NCI-H187 treated with DMSO at 0.1 percent for 48 hours (cell line): ENCODE results near the gene ADGB.

Experiments used
- DNase-seq: peaks from one replicate; lab custom pipeline; 2025; lab: John Stamatoyannopoulos, UW

Gene ADGB

GRCh38 chr6:146634022-146634421, 35.2 kb downstream of the ADGB start:
- DNase-seq = no peak

GRCh38 chr6:146635165-146635564, 36.4 kb downstream of the ADGB start:
- no peak for DNase-seq

GRCh38 chr6:146636481-146636880, 37.7 kb downstream of the ADGB start:
- no peak for DNase-seq

DNA sequence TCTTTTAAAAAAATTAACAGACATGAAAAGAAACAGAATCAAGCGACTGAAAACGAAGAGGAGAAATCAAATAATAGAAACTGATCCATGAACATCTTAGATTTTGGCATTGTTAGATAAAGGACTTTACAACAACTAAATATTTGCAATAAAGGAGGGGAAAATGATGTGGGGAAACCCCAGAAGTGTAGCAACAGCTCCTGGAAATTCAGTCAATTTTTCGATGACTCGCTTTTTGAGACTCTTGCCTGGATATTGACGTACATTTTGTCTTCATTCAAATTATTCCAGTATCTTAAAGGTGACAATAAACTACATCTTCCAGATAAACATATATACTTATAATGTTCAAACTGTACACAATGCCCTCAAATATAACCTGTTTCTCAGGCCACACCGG, 44.1 kb downstream of the ADGB start:
- DNase-seq = no peak

GRCh38 chr6:146650799-146651481, 52.2 kb downstream of the ADGB start:
- DNase-seq = no peak

- no peak for DNase-seq
Measured at GRCh38 chr6:146651482-146651863, 52.7 kb downstream of the ADGB start.

DNA sequence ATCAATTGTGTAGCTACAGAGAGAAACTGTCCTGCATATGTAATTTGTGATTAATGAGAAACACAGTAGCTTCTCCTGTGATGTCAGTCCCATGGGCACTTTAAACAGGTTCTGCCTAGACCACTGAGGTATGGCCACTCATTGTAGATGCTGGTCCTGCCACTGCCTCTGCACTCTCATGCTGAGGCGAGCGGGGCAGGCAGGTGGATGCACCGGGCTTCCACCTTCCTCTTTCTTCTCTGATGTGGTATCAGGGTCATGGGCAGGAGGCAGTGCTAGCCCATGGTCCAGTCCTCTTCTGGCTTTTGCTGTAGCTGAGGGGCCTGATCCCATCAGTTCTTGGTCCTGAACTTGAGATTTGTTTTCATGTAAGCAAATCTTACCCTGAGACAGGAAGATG, 58.7 kb downstream of the ADGB start:
- DNase-seq = no peak

GRCh38 chr6:146664871-146665360, 66.1 kb downstream of the ADGB start:
- no peak for DNase-seq

DNA sequence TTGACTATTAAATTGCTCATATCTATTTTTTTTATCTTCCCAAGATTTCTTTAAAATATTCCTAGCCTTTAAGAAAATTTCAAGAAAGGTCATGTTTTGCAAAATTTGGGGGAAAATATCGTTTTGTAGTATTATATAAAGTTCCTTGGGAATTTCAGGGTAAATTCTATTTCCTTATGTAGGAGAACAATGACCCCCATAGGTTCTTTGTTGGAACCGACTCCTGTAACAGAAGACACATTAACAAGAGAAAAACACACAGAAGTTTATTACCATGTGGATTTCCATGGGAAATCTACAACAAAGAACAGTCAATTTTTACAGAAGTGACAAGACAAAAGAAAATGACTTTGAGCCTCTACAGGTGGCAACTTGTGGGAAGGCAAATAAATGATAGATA, 68.1 kb downstream of the ADGB start:
- DNase-seq = no peak

DNA sequence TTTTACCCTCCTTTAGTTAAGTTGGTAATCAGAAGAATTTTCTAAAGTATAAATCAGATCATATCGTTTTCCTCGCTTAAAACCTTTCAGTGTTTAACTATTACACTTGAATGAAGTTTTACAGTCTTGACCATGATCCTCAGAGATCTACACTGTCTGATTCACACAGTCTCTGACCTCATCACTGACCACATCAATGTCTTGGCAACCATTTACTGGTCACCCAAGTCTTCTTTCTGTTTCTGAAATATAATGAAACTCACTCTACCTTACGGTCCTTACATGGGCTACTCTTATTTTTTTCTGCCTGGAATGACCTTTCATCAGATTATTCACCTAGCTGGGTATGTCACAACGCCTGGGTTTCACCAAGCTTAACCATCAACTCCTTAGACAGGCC, 71.4 kb downstream of the ADGB start:
- DNase-seq = no peak

DNA sequence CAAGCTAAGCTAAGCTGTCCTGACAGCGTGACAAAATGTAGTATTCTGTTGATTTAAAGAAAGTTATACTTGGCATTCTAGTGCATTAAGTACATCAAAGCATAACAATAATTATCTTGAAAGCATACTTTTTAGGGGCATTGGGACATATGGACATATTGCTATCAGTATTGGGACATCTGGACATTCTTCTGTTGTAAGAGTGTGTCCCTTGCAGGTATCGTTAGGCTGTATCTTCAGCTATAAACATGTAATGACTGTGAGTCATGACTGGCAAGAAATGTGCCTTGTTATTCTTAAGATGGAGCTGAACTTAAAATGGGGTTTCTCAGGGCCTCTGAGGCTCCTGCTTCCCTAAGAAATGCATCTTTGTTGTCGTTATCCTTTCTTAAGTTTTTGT, 74.3 kb downstream of the ADGB start:
- DNase-seq = no peak

DNA sequence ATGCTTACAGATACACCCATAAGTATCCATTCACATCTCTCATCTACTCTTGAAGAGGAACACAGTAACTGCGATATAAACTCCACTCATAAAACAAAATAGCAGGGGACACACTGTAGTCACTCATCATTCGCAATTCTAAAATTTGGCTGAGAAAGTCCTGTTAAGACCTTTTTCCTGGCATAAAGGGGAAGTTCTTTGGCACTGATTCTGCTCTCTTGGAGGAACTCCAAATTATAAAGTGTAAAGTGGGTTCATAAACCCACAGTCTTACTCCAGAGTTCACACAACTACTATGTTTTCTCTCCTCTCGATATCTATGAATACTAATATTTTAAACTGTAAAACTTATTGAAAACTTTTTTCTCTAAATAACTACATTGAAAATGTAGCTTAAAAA, 80.6 kb downstream of the ADGB start:
- DNase-seq = no peak

DNA sequence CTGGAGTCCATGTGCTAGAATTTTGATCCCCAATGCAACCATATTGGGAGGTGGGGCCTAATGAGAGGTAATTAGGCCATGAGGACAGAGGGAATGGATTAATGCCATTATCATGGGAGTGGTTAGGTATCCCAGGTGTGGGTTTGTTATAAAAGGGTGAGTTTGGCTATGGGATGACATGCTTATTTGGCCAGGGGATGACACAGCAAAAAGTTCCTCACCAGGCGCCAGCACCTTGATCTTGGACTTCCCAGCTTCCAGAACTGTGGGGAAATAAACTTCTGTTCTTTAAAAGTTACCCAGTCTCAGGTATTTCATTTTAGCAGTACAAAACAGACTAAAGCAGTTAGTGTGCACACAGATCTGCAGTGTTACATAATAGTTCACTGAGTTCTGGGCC, 84.1 kb downstream of the ADGB start:
- DNase-seq = no peak

GRCh38 chr6:146689806-146690205, 91.0 kb downstream of the ADGB start:
- DNase-seq = no peak

DNA sequence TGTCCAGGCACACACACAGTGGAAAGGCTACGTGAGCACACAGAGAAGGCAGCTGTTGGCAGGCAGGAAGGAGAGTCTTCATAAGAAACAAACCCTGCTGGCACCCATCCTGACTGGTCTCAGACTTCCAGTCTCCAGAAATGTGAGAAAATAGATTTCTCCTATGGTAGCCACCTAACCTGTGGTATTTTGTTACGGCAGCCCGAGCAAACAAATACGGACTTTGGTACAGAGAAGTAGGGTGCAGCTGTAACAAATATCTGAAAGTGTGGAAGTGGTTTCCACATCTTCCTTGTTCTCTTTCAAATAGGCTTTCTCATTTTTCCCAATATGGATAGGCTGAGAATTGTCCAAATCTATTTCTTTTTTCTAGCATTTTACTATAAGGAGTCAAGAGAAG, 94.6 kb downstream of the ADGB start:
- DNase-seq = no peak

DNA sequence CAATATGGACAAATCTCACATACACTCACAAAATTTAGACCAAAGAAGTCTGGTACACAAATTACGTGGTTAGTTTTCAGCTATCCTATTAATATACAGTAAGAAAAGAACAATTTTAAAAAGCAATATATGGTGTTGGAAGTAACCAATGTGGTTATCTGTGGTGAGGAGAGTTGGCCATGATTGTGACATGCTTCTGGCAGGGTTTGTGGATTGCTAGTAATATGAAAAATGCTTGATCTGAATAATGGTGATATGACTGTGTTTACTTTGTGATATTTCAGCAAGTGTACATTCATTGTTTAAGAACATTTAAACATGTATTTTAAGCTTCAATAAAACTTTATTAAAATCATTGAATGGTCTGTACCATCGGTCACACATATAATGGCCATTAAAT, 99.1 kb downstream of the ADGB start:
- DNase-seq = no peak

- DNase-seq = peak; percentile 46
Measured at GRCh38 chr6:146700078-146700686, 101.4 kb downstream of the ADGB start.

DNA sequence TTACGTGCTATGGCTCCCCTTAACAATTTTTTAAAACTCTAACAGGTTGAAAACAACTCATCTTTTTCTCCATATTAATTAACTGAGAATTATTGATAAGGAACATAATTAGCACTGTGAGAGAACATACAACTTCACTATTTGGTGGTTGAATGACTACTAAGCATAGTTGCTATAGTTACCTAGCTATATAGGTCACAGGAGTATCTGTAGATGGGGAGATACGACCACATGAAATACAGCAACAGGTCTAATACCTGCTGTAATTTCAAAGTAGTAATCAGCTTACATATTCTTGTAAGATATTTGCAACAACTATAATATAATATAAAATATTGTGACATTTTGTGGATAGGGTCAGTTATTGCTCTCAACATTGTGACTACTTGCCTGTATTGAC, 102.9 kb downstream of the ADGB start:
- DNase-seq = no peak

- DNase-seq = no peak
Measured at GRCh38 chr6:146709036-146709622, 110.4 kb downstream of the ADGB start.

DNA sequence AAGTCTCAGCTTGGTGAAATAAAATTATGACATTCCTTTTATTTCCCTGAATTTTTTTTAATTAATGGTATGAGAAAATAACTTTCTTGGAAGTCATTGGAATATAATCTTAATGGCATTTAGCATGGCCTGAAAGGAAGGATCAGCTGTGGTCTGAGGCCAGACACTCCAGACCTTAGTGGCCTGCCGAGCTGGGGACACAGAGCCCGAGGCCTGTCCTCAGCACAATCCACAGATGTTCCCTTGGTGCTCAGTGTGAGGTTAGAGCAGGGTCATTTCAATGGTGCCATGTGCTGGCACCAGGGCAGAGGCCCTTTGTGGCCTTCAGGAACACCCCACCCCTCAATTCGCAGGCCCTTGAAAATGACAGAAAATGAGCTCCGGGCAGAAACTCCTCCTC, 120.6 kb downstream of the ADGB start:
- DNase-seq = no peak

DNA sequence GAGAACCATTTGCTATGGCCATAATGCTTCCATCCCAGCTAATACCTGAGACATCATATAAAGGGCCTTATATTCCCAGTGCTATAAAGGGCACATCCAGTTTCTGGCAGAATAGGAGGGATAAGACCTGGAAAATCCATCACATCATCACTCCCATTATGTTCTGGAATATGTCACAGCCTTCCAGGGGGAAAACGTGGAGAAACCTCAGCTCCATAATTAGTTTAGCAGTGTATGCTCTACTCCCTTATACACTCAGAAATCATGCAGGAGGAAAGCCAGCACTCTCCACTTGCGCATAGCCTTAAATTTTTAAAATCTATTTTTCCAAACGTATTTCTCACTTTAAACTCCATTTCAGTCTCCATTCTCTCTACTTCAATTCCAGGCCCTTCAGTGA, 140.9 kb downstream of the ADGB start:
- DNase-seq = no peak

DNA sequence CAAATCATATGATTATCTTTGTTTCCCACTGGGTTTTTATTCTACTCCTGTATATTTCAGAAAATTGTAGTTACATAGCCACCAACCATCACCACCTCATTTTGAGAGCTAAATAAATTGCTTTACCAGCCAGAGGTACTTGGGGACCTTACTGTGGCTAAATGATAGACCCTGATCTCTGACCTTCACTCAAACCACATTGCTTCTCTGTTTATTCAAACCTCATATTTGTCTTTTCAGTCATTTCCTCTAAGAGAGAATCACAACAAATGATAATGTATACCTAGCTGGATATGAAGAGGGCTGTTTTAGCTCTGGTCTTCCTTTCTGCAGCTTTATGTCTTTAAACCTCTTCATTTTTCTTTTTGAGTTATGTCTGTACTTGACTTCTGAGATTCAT, 142.8 kb downstream of the ADGB start:
- DNase-seq = no peak

- no peak for DNase-seq
Measured at GRCh38 chr6:146753306-146753705, 154.5 kb downstream of the ADGB start.

- DNase-seq = no peak
Measured at GRCh38 chr6:146767632-146768031, 168.9 kb downstream of the ADGB start.
